Activated CD4-positive, alpha-beta T cell treated with anti-CD3 and anti-CD28 coated beads for 36 hours (primary cell): ENCODE data around the gene RGS3. TPM values are rescaled to one million over a fixed set of nuclear protein-coding genes. Genes with fewer than 3 reads are reported as not detected.
"Not testable (repeated sequence)": the region's sequence is repeated elsewhere in the genome, so short reads cannot be mapped to it uniquely, and the experiment has no call there.

Experiments used
- ATAC-seq: fragments of 200-7000 bp; cut with Tn5 transposase; one replicate; pipeline ENCODE4 v1.10.0; 2021; ENCODE audit warnings: mild to moderate bottlenecking, moderate library complexity
- CTCF ChIA-PET: fragments of 350-600 bp; sonication (Branson Sonifier 250); formaldehyde crosslinking; loops from one replicate; lab custom pipeline; 2021; ENCODE audit warnings: antibody characterized with exemption; lab: Charles Lee
- POLR2A ChIA-PET: fragments of 350-600 bp; sonication (Branson Sonifier 250); formaldehyde crosslinking; loops from one replicate; lab custom pipeline; 2021; ENCODE audit warnings: antibody characterized with exemption, inconsistent platforms; lab: Charles Lee
- DNase-seq: peaks from one replicate; pipeline ENCODE4 v3.0.0-alpha.2; 2020
- H3K27ac Mint-ChIP-seq: one replicate; pipeline ENCODE4 v1.8.0; 2021; ENCODE audit warnings: mixed read lengths
- H3K27me3 Mint-ChIP-seq: one replicate; pipeline ENCODE4 v1.8.0; 2021; ENCODE audit warnings: mixed read lengths
- H3K36me3 Mint-ChIP-seq: one replicate; pipeline ENCODE4 v1.8.0; 2021; ENCODE audit warnings: low read depth, mixed read lengths
- H3K4me1 Mint-ChIP-seq: one replicate; pipeline ENCODE4 v1.8.0; 2021; ENCODE audit warnings: mixed read lengths
- H3K4me3 Mint-ChIP-seq: one replicate; pipeline ENCODE4 v1.8.0; 2021; ENCODE audit warnings: mild to moderate bottlenecking, moderate library complexity, mixed read lengths
- H3K9me3 Mint-ChIP-seq: one replicate; pipeline ENCODE4 v1.8.0; 2021; ENCODE audit warnings: low read depth, mixed read lengths
- intact Hi-C, 2 experiments: fragments of 100-400 bp; cut with DNase I in 1 of 2; cut with micrococcal nuclease in 1 of 2; formaldehyde crosslinking; loops; one replicate each; pipeline versions ENCODE4 v1.14.2 to v1.15.1; 2022 to 2024; cut with DNase I, micrococcal nuclease
- total RNA-seq, 2 experiments: library from RNA; stranded (reverse); gene quantifications; one replicate each; pipeline ENCODE4 v1.2.3, GENCODE V29; 2021

RGS3 gene
- total RNA-seq, 2 experiments from 2014 or later: 55.9 to 62.2 TPM

DNA sequence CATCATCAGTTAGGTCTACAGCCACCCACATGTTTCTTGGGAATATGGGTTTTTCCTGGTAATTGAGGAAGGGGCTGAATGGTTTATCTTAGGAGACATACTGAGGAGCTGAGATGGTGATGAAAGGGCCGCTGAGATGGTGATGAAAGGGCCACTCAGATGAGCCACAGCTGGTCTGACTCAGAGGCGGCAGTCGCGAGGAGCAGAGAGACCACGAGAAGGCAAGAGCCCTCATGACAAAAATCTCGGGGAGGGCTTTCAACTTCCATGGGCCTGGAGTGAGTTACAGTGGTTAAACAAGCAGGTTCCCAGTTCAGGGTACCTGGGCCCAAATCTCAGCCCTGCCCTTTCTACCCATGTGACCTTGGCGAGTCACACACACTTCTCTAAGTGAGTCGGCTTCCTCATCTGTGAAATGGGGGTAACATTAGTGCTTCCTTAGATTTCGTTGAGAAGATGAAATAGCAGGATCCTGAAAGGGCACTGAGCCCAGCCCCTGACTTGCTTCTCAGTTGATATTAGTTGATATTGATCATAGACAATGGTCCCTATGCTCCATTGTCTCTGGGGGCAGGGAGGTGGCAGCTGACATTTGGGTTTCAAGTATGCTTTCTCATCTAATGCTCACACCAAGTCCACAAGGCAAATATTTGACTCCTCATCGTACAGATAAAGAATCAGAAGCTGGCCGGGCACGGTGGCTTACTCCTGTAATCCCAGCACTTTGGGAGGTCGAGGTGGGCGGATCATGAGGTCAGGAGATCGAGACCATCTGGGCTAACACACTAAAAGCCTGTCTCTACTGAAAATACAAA is 169.5 kb downstream of the RGS3 start:
- DNase-seq (peak; percentile 73), ATAC-seq (peak; percentile 84)
- H3K4me3 Mint-ChIP-seq: no peak overlapping the region
- CTCF ChIA-PET: interaction anchor here (0.6 to 2.3 kb wide), 6 partner anchors 22 to 238 kb away, joined by 3 to 10 read pairs (median 4); no protein-coding TSS in a partner anchor
- no peaks in the 10 kb centered on the region for H3K36me3 Mint-ChIP-seq
- peaks cover 9% of the 10 kb centered on the region for H3K27me3 Mint-ChIP-seq
- peaks cover 13% of the 10 kb centered on the region for H3K4me1 Mint-ChIP-seq
- intact Hi-C loops: no loop called here
- H3K9me3 Mint-ChIP-seq: no peaks in the 10 kb centered on the region
- H3K27ac Mint-ChIP-seq: peak overlapping the region; percentile 61
- POLR2A ChIA-PET: no interaction called here

DNA sequence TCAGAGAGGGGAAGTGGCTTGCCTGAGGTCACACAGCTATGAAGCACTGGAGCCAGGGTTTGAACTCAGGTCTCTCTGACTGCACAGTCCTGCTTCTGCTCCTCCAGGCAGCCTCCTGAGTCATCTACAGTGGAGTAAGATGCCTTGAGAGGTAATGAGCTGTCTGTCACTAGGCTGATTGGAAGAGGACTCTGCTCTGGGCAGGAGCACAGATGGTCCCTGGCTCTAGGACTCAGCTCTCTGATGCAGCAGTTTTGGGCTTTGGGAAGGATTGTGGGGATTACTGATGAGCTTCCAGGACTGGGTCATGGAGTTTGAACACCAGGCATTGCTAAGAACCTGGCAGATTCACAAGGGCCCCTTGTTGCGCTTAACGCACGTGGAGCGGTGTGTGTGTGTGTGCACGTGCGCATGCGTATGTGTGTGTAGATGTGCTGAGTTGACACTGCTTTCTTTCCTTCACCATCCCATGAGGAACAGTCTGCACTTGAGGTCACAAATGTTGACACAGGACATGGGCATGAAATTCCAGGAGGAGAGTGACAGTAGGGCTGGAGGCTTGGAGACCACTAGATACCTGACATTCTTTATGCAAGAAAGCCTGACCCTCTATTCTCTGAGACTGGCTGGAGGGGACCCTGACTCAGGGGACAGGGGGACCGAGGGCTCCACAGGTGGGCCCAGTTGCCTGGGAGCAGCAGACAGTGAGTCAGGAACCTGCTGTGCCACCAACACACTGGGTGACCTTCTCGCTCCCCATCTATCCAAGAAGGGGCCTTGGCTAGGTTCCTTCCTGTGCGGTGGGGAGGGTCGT is 170.5 kb downstream of the RGS3 start:
- intact Hi-C loops: no loop called here
- Mint-ChIP-seq H3K4me3 (no peak overlapping the region), H3K9me3 (no peaks in the 10 kb centered on the region), H3K27ac (peak overlapping the region; percentile 37), H3K4me1 (peaks cover 13% of the 10 kb centered on the region), H3K27me3 (peaks cover 6% of the 10 kb centered on the region), H3K36me3 (no peaks in the 10 kb centered on the region)
- ATAC-seq (peak; percentile 79), DNase-seq (peak; percentile 34)
- POLR2A ChIA-PET: no interaction called here
- CTCF ChIA-PET: interaction anchor here (0.9 to 2.3 kb wide), 5 partner anchors 11 to 42 kb away, joined by 3 to 10 read pairs (median 5); no protein-coding TSS in a partner anchor

DNA sequence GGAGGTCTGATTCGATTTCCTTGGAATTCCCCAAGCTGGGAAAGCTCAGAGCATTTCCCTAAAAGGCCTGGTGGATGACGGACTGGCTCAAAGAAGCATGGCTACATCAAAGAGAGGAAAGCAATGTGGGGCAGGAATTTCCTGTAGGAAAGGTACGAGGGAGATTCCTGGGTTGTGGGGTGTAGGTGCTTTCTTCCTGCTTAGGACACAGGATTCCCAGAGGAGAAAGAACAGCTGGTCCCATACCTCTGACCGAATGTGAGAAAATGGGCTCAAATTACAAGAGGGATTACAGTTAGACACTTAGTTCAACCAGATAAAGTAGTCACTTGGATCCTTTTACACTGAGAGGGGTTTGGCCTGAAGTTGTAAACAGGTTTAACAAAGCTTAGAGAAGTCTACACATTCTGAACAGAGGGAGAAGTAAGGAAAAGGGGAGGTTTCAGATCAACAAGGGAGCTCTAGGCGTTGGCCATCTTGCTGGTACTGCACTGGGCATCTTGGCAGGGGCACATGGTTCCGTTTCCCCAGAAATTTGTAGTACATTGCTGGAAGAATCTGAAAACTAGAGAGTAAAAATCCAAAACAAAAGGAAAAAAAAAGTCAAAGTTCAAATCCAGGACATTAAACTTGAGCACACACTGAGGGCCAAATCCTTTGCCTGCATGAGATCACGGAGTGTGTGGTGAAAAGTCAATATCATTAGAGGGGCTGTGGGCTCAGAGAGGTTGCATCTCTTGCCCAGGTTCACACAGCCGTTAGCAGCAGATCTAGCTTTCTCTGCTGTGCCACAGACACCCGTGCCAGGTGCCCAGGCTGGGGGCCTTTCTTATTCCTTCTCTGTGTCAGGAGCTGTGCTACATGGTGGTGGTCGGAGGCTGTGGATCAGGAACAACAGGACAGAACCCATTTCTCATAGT is 171.3 kb downstream of the RGS3 start:
- H3K27ac Mint-ChIP-seq: no peak overlapping the region
- POLR2A ChIA-PET: no interaction called here
- H3K36me3 Mint-ChIP-seq: no peaks in the 10 kb centered on the region
- peaks cover 13% of the 10 kb centered on the region for H3K4me1 Mint-ChIP-seq
- intact Hi-C loops: no loop called here
- H3K27me3 Mint-ChIP-seq: peaks cover 6% of the 10 kb centered on the region
- CTCF ChIA-PET: interaction anchor here (1.0 to 2.0 kb wide), 4 partner anchors 12 to 43 kb away, joined by 3 to 13 read pairs (median 8); no protein-coding TSS in a partner anchor
- ATAC-seq: no peak
- no peak for DNase-seq
- H3K4me3 Mint-ChIP-seq: no peak overlapping the region
- no peaks in the 10 kb centered on the region for H3K9me3 Mint-ChIP-seq

DNA sequence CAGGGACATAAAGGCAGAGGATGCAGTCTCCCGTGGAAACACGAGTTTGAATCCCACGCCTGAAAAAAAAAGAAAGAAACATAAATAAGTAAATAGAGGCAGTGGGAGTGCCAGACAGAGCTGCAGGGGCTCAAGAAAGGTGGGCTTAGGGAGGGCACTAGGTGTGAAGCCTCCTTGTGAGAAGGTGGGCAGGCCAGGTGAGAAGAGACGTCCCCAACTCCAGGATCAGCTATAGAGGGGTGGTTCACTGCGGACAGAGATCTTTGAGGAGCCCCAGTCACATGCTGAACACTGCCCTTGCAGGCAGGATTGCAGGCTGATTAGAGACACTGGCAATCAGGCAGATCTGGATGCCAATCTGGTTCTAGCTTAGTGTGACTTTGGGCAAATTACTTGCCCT is 172.1 kb downstream of the RGS3 start:
- no peak overlapping the region for H3K27ac Mint-ChIP-seq
- no peak for DNase-seq
- H3K27me3 Mint-ChIP-seq: peaks cover 6% of the 10 kb centered on the region
- H3K36me3 Mint-ChIP-seq: no peaks in the 10 kb centered on the region
- H3K9me3 Mint-ChIP-seq: no peaks in the 10 kb centered on the region
- ATAC-seq: no peak
- CTCF ChIA-PET: interaction anchor here (1.5 to 2.0 kb wide), 3 partner anchors 13 to 44 kb away, joined by 7 to 13 read pairs (median 8); no protein-coding TSS in a partner anchor
- peaks cover 13% of the 10 kb centered on the region for H3K4me1 Mint-ChIP-seq
- intact Hi-C loops: no loop called here
- POLR2A ChIA-PET: no interaction called here
- no peak overlapping the region for H3K4me3 Mint-ChIP-seq

DNA sequence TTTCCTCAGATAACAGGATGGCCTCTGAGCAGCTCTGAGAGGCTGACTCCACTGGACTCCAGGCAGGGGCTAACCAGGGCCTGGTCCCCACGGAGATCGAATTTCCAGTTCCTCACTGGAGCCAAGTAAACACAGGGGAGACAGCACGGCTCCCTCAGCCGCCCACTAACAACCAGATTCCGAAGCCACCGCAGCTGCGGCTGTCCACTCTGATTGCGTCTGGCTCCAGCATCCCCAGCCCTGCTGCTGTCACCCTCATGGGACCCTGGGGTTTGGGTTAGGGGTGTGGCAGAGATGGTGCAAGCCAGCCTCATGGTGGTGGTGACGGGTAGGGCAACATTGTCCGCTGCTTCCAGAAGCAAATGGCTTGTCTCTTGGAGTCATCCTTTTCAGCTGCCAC is 172.6 kb downstream of the RGS3 start:
- ChIA-PET POLR2A (no interaction called here), CTCF (interaction anchor here (1.5 to 2.0 kb wide), 3 partner anchors 13 to 45 kb away, joined by 7 to 13 read pairs (median 8); no protein-coding TSS in a partner anchor)
- Mint-ChIP-seq H3K4me1 (peaks cover 13% of the 10 kb centered on the region), H3K27me3 (peaks cover 6% of the 10 kb centered on the region), H3K27ac (no peak overlapping the region), H3K9me3 (no peaks in the 10 kb centered on the region), H3K36me3 (no peaks in the 10 kb centered on the region), H3K4me3 (no peak overlapping the region)
- ATAC-seq (no peak), DNase-seq (no peak)
- intact Hi-C loops: no loop called here

DNA sequence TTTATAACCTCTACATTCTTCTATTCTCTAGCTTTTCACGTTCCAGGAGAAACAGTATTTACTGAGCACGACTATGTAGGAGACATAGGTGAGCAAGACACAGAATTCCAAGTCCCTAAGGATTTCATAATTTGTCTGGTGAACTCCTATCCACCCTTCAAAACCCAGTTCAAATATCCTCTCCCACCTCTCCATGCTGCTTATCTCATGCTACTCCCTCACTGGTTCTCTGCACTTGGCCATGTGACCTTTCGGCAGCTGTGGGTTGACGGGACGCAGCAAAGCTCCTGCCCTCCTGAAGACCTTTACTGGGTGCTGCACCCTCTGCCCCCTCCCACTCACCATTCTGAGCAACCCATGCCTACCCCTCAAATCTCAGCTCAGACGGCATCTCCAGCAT is 173.2 kb downstream of the RGS3 start:
- H3K27me3 Mint-ChIP-seq: peaks cover 6% of the 10 kb centered on the region
- CTCF ChIA-PET: interaction anchor here (2.0 kb wide), 1 partner anchor 19 kb away, joined by 7 read pairs; no protein-coding TSS in a partner anchor

DNA sequence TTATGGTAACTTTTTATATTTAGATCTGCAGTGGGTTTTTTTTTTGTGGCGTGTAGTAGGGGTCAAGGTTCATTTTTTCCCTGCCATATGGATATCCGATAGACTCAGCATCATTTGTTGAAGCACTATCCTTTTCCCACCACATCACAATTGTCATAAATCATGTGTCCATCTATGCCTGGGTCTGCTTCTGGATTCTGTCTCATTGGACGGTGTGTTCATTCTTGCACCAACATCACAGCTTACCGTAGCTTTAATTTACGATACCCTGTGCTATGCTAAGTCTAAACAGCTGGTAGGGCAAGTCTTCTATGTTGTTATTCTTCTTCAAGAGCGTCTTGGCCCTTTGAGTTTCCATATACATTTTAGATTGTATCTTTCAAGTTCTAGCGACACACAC is 175.0 kb downstream of the RGS3 start:
- Mint-ChIP-seq H3K36me3 (no peaks in the 10 kb centered on the region), H3K27me3 (peaks cover 7% of the 10 kb centered on the region), H3K9me3 (no peaks in the 10 kb centered on the region), H3K4me3 (no peak overlapping the region), H3K27ac (no peak overlapping the region), H3K4me1 (no peaks in the 10 kb centered on the region)
- ATAC-seq (no peak), DNase-seq (no peak)
- intact Hi-C loops: no loop called here
- POLR2A ChIA-PET: no interaction called here
- CTCF ChIA-PET: interaction anchor here (0.7 to 1.8 kb wide), 2 partner anchors 47 to 95 kb away, joined by 4 to 5 read pairs; no protein-coding TSS in a partner anchor

More for the DNA sequence above, 173.2 kb downstream of the RGS3 start:
- no peak for ATAC-seq
- H3K36me3 Mint-ChIP-seq: no peaks in the 10 kb centered on the region
- no peak overlapping the region for H3K4me3 Mint-ChIP-seq
- intact Hi-C loops: no loop called here
- no peaks in the 10 kb centered on the region for H3K9me3 Mint-ChIP-seq
- DNase-seq: no peak
- peaks cover 13% of the 10 kb centered on the region for H3K4me1 Mint-ChIP-seq
- POLR2A ChIA-PET: no interaction called here
- no peak overlapping the region for H3K27ac Mint-ChIP-seq

DNA sequence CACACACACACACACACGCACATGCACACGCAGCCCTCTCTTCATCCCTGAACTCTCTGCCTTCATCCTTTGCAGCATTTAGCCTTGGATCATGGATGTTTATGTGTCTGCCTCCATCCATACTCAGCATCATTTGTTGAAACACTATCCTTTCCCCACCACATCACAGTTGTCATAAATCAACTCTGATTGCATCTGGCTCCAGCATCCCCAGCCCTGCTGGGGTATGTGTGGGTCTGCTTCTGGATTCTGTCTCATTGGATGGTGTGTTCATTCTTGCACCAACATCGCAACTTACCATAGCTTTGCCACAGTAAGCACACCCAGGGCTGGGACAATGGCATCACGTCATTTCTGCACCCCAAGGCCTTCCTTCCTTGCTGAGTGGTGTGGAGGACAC is 175.4 kb downstream of the RGS3 start:
- ChIA-PET POLR2A (no interaction called here), CTCF (interaction anchor here (0.7 to 1.8 kb wide), 2 partner anchors 48 to 95 kb away, joined by 4 to 5 read pairs; no protein-coding TSS in a partner anchor)
- no peak overlapping the region for H3K4me3 Mint-ChIP-seq
- no peaks in the 10 kb centered on the region for H3K36me3 Mint-ChIP-seq
- no peak overlapping the region for H3K27ac Mint-ChIP-seq
- intact Hi-C loops: no loop called here
- H3K9me3 Mint-ChIP-seq: no peaks in the 10 kb centered on the region
- no peak for ATAC-seq
- H3K4me1 Mint-ChIP-seq: no peaks in the 10 kb centered on the region
- DNase-seq: no peak
- peaks cover 8% of the 10 kb centered on the region for H3K27me3 Mint-ChIP-seq

DNA sequence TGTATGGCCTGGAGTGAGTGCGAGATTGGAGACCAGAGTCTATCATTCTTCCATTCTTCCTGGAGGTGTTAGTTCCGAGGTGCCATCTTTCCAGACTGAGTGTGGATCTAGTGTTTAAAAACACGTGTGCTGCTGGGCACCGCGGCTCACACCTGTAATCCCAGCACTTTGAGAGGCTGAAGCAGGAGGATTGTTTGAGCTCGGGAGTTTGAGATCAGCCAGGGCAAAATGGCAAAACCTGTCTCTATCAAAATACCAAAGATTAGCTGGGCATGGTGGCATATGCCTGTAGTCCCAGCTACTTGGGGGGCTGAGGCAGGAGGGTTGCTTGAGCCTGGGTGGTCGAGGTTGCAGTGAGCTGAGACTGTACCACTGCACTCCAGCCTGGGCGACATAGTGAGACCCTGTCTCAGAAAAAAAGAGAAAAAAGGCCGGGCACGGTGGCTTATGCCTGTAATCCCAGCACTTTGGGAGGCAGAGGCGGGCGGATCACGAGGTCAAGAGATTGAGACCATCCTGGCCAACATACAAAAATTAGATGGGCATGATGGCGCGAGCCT is 176.0 kb downstream of the RGS3 start:
- H3K27me3 Mint-ChIP-seq, POLR2A ChIA-PET, intact Hi-C loops, ATAC-seq, H3K4me3 Mint-ChIP-seq, H3K9me3 Mint-ChIP-seq, H3K27ac Mint-ChIP-seq, DNase-seq, H3K36me3 Mint-ChIP-seq, H3K4me1 Mint-ChIP-seq: not testable (repeated sequence)
- CTCF ChIA-PET: interaction anchor here (1.8 kb wide), 1 partner anchor 48 kb away, joined by 4 read pairs; no protein-coding TSS in a partner anchor

DNA sequence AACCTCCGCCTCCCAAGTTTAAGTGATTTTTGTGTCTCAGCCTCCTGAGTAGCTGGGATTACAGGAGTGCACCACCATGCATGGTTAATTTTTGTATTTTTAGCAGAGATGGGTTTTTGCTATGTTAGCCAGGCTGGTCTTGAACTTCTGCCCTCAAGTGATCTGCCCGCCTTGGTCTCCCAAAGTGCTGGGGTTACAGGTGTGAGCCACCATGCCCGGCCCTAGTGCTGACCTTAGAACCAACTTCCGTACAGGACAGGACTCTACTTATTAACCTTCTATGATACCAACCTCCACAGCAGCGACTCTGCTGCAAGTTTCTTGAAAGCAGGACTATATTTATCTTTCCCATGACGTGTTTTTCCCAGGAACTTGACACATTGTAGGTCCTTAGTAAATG is 176.9 kb downstream of the RGS3 start:
- CTCF ChIA-PET: interaction anchor here (1.8 to 2.3 kb wide), 2 partner anchors 15 to 18 kb away, joined by 7 read pairs; no protein-coding TSS in a partner anchor
- Mint-ChIP-seq H3K4me3 (no peak overlapping the region), H3K27ac (no peak overlapping the region), H3K4me1 (no peaks in the 10 kb centered on the region), H3K9me3 (no peaks in the 10 kb centered on the region), H3K36me3 (no peaks in the 10 kb centered on the region), H3K27me3 (peaks cover 10% of the 10 kb centered on the region)
- no peak for ATAC-seq
- POLR2A ChIA-PET: no interaction called here
- DNase-seq: no peak
- intact Hi-C loops: no loop called here
